Neural progenitor cell (in vitro differentiated cells): ENCODE results near the gene SPDYE18.
"Not testable (repeated sequence)": the region's sequence is repeated elsewhere in the genome, so short reads cannot be mapped to it uniquely, and the experiment has no call there.

Experiments
- EZH2 ChIP-seq: fragments of 200-600 bp; sonication (generic); IDR thresholded peaks from 2 replicates; pipeline ENCODE4 v1.6.1; 2017; ENCODE audit warnings: antibody characterized with exemption, mild to moderate bottlenecking, moderate library complexity
- EZH2phosphoT487 ChIP-seq: fragments of 200-600 bp; sonication (generic); IDR thresholded peaks from 2 replicates; pipeline ENCODE4 v1.6.1; 2017; ENCODE audit warnings: antibody characterized with exemption
- TF ChIP-seq, protein P1 (sequence below): fragments of 200-600 bp; sonication (generic); IDR thresholded peaks from 2 replicates; pipeline ENCODE4 v1.5.1; 2017; ENCODE audit warnings: antibody characterized with exemption, mild to moderate bottlenecking

- TF ChIP-seq, protein P1, sequence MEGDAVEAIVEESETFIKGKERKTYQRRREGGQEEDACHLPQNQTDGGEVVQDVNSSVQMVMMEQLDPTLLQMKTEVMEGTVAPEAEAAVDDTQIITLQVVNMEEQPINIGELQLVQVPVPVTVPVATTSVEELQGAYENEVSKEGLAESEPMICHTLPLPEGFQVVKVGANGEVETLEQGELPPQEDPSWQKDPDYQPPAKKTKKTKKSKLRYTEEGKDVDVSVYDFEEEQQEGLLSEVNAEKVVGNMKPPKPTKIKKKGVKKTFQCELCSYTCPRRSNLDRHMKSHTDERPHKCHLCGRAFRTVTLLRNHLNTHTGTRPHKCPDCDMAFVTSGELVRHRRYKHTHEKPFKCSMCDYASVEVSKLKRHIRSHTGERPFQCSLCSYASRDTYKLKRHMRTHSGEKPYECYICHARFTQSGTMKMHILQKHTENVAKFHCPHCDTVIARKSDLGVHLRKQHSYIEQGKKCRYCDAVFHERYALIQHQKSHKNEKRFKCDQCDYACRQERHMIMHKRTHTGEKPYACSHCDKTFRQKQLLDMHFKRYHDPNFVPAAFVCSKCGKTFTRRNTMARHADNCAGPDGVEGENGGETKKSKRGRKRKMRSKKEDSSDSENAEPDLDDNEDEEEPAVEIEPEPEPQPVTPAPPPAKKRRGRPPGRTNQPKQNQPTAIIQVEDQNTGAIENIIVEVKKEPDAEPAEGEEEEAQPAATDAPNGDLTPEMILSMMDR = not testable (repeated sequence)
- TF ChIP-seq EZH2, EZH2phosphoT487: not testable (repeated sequence)
These were observed 14.7 kb upstream of the SPDYE18 start for GRCh38 chr7:77077060-77077459.
